Gastroesophageal sphincter (tissue), 3 donors: ENCODE measurements around the gene TMEM114.

Source experiments
- CTCF ChIP-seq, 4 experiments: fragments of 200-600 bp in 2 of 4; fragments of 450-650 bp in 2 of 4; sonication (generic) in 1 of 4; IDR thresholded peaks; one replicate each; pipeline ENCODE4 v1.5.1; 2017 to 2019; ENCODE audit warnings: antibody characterized with exemption in 4 of 4, mild to moderate bottlenecking in 2 of 4, moderate library complexity in 2 of 4
- EP300 ChIP-seq: sonication (generic); formaldehyde crosslinking; IDR thresholded peaks from one replicate; pipeline ENCODE4 v1.6.1; 2017; ENCODE audit warnings: antibody characterized with exemption, mild to moderate bottlenecking
- POLR2A ChIP-seq, 2 donors: fragments of 450-650 bp; IDR thresholded peaks; one replicate each; pipeline ENCODE4 v1.6.1; 2017; ENCODE audit warnings: antibody characterized with exemption in 2 of 2, mild to moderate bottlenecking in 2 of 2, moderate library complexity in 1 of 2
- POLR2AphosphoS5 ChIP-seq: sonication (generic); formaldehyde crosslinking; IDR thresholded peaks from one replicate; pipeline ENCODE4 v1.6.1; 2017; ENCODE audit warnings: antibody characterized with exemption

DNA sequence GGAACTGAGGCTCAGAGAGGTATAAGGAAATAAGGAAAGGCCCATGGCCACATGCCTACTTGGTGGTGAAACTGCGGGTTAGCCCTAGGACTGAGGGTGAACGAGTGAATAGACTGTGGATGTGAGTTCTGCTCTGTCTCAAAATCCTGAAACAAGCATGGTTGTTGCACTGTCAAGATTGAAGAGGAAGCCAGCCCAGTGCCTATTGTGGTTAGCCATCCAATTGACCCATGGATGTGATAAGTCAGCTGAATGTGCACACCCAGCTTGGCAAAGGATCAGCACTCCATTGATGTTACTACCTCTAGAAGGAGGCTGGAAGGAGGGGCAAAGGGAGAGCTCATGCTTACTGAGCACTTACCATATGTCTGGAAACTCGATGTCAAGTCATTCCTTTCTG lies 4.5 kb downstream of the TMEM114 start:
- TF ChIP-seq POLR2AphosphoS5 (no peak), CTCF (IDR thresholded peaks at IDR 0.05) (no peak), POLR2A (IDR thresholded peaks at IDR 0.05) (no peak), EP300 (no peak)
